ENCODE results near the gene DDR2. TPM values are rescaled to one million over a fixed set of nuclear protein-coding genes. Genes with fewer than 3 reads are reported as not detected.

Gene DDR2
- total RNA-seq, 1 donor from 2014 or later, result 4.4 TPM

DNA sequence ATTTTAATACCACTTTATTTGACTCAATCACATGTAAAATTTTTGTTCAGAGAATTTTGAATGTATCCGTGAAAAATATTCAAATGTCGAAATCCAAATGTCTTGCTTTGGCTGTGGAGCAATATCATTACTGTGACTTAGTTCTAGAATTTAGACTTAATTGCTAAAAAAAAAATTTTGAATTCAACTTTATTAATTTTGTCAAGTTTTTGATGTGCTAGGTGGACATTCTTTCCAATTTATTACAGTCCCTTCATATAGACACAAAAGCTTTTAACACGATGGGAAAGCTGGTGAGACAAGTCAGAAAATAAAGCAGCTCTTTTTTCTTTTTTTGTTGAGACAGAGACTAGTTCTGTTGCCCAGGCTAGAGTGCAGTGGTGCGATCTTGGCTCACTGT, 62.6 kb downstream of the DDR2 start:
- Mint-ChIP-seq H3K27ac (ENCODE audit: unreplicated experiment) (peak overlapping the region; percentile 98), H3K4me3 (ENCODE audit: unreplicated experiment) (no peak overlapping the region), H3K9me3 (ENCODE audit: unreplicated experiment) (peaks cover 5% of the 10 kb centered on the region), H3K36me3 (ENCODE audit: unreplicated experiment) (no peaks in the 10 kb centered on the region), H3K4me1 (ENCODE audit: low read depth, unreplicated experiment) (peaks cover 39% of the 10 kb centered on the region), H3K27me3 (ENCODE audit: unreplicated experiment) (peaks cover 2% of the 10 kb centered on the region)
- TF ChIP-seq, protein P1, sequence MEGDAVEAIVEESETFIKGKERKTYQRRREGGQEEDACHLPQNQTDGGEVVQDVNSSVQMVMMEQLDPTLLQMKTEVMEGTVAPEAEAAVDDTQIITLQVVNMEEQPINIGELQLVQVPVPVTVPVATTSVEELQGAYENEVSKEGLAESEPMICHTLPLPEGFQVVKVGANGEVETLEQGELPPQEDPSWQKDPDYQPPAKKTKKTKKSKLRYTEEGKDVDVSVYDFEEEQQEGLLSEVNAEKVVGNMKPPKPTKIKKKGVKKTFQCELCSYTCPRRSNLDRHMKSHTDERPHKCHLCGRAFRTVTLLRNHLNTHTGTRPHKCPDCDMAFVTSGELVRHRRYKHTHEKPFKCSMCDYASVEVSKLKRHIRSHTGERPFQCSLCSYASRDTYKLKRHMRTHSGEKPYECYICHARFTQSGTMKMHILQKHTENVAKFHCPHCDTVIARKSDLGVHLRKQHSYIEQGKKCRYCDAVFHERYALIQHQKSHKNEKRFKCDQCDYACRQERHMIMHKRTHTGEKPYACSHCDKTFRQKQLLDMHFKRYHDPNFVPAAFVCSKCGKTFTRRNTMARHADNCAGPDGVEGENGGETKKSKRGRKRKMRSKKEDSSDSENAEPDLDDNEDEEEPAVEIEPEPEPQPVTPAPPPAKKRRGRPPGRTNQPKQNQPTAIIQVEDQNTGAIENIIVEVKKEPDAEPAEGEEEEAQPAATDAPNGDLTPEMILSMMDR (IDR thresholded peaks at IDR 0.05; ENCODE audit: partially characterized antibody, unreplicated experiment), result no peak
- no peak for DNase-seq

DNA sequence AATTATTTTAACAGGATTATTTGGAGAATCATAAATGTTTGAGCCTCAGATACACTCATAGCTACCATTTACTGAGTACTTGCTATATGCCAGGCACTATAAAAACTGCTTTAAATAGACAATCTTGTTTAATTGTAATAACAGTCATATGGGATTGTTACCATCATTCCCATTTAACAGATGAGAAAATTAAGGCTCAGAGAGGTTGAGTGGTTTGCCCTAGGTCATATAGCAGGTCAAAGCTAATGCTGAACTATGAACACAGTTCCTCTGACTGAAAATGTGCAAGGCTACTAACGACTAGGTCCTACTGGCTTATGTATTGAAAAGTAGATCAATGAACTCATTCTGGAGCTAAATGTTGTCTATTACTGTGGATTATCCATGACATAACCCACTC, 63.4 kb downstream of the DDR2 start:
- peak overlapping the region; percentile 98 for H3K27ac Mint-ChIP-seq (ENCODE audit: unreplicated experiment)
- H3K36me3 Mint-ChIP-seq (ENCODE audit: unreplicated experiment), result no peaks in the 10 kb centered on the region
- TF ChIP-seq, protein P1 (IDR thresholded peaks at IDR 0.05; ENCODE audit: partially characterized antibody, unreplicated experiment), result no peak
- no peak for DNase-seq
- peak overlapping the region; percentile 79 for H3K4me3 Mint-ChIP-seq (ENCODE audit: unreplicated experiment)
- H3K9me3 Mint-ChIP-seq (ENCODE audit: unreplicated experiment), result peaks cover 5% of the 10 kb centered on the region
- peaks cover 34% of the 10 kb centered on the region for H3K4me1 Mint-ChIP-seq (ENCODE audit: low read depth, unreplicated experiment)
- no peaks in the 10 kb centered on the region for H3K27me3 Mint-ChIP-seq (ENCODE audit: unreplicated experiment)

GRCh38 chr1:162696286-162696862, 64.1 kb downstream of the DDR2 start:
- TF ChIP-seq, protein P1 (IDR thresholded peaks at IDR 0.05; ENCODE audit: partially characterized antibody, unreplicated experiment), result no peak
- Mint-ChIP-seq H3K27me3 (ENCODE audit: unreplicated experiment) (no peaks in the 10 kb centered on the region), H3K4me3 (ENCODE audit: unreplicated experiment) (peak overlapping the region; percentile 88), H3K9me3 (ENCODE audit: unreplicated experiment) (peaks cover 5% of the 10 kb centered on the region), H3K36me3 (ENCODE audit: unreplicated experiment) (no peaks in the 10 kb centered on the region), H3K4me1 (ENCODE audit: low read depth, unreplicated experiment) (peaks cover 27% of the 10 kb centered on the region), H3K27ac (ENCODE audit: unreplicated experiment) (peak overlapping the region; percentile 100)
- DNase-seq, result peak; percentile 71

DNA sequence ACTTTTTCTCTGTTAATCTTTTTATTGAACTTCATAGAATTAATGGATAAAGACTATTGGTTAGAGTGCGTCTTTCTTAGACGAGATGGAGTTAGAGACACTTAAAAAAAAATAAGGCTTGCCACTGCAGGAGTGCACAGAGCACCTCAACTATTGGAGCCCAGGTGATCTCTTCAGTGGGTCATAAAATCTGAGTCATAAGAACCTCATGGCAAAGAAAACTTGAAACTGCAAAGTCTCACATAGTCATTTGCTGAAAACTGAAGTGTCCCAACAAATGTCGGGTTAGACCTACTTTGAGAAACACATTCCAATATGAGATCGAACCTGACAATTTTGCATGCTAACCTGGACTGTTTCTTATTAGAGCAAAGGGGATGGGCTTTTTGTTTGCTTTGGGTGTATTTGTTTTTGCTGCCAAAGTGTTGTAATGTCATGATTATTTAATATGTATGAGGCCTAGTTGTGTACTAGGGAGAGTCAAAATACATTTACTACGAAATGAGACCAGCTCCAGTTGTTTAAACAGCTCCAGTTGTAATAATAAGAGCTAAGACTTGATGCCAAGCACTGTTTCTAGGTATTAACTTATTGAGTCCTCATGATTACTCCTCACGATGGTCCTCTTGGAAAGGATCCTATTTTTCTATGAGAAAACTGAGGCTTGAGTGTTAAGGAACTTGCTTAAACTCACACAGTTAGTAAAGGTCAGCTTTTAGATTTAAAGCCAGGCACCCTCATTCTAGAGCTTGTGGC, 65.1 kb downstream of the DDR2 start:
- H3K9me3 Mint-ChIP-seq (ENCODE audit: unreplicated experiment), result peaks cover 5% of the 10 kb centered on the region
- TF ChIP-seq, protein P1 (IDR thresholded peaks at IDR 0.05; ENCODE audit: partially characterized antibody, unreplicated experiment), result no peak
- peak overlapping the region; percentile 100 for H3K27ac Mint-ChIP-seq (ENCODE audit: unreplicated experiment)
- H3K4me3 Mint-ChIP-seq (ENCODE audit: unreplicated experiment), result peak overlapping the region; percentile 88
- no peaks in the 10 kb centered on the region for H3K27me3 Mint-ChIP-seq (ENCODE audit: unreplicated experiment)
- DNase-seq, result no peak
- peaks cover 27% of the 10 kb centered on the region for H3K4me1 Mint-ChIP-seq (ENCODE audit: low read depth, unreplicated experiment)
- no peaks in the 10 kb centered on the region for H3K36me3 Mint-ChIP-seq (ENCODE audit: unreplicated experiment)

- Mint-ChIP-seq H3K9me3 (ENCODE audit: unreplicated experiment) (peaks cover 5% of the 10 kb centered on the region), H3K36me3 (ENCODE audit: unreplicated experiment) (no peaks in the 10 kb centered on the region), H3K4me1 (ENCODE audit: low read depth, unreplicated experiment) (peaks cover 23% of the 10 kb centered on the region), H3K4me3 (ENCODE audit: unreplicated experiment) (no peak overlapping the region), H3K27ac (ENCODE audit: unreplicated experiment) (no peak overlapping the region), H3K27me3 (ENCODE audit: unreplicated experiment) (no peaks in the 10 kb centered on the region)
- TF ChIP-seq, protein P1 (IDR thresholded peaks at IDR 0.05; ENCODE audit: partially characterized antibody, unreplicated experiment), result no peak
- no peak for DNase-seq
These were observed 67.1 kb downstream of the DDR2 start for GRCh38 chr1:162699366-162699765.
